WTC11 (cell line): Measurements from ENCODE around the gene ANKRD11. TPM values are rescaled to one million over a fixed set of nuclear protein-coding genes. Genes with fewer than 3 reads are reported as not detected.

Source experiments
- ATAC-seq: fragments of 200-7000 bp; cut with Tn5 transposase; 2 replicates; pipeline ENCODE4 v1.10.0; 2021; ENCODE audit warnings: mild to moderate bottlenecking, moderate library complexity
- CTCF ChIA-PET: fragments of 300-600 bp; sonication (Branson Sonifier 250); formaldehyde crosslinking; loops from one replicate; lab custom pipeline; 2021; ENCODE audit warnings: antibody characterized with exemption; lab: Charles Lee
- POLR2A ChIA-PET: fragments of 350-600 bp; sonication (Branson Sonifier 250); formaldehyde crosslinking; loops from one replicate; lab custom pipeline; 2021; ENCODE audit warnings: antibody characterized with exemption; lab: Charles Lee
- DNase-seq: peaks from one replicate; pipeline ENCODE4 v3.0.0; 2021; ENCODE audit warnings: low spot score
- H3K27ac Mint-ChIP-seq: 2 replicates; pipeline ENCODE4 v1.8.0; 2021; ENCODE audit warnings: mixed read lengths
- H3K27me3 Mint-ChIP-seq: 2 replicates; pipeline ENCODE4 v1.8.0; 2021; ENCODE audit warnings: low read depth, mild to moderate bottlenecking, moderate library complexity, mixed read lengths
- H3K36me3 Mint-ChIP-seq: 2 replicates; pipeline ENCODE4 v1.8.0; 2021; ENCODE audit warnings: mixed read lengths
- H3K4me1 Mint-ChIP-seq: 2 replicates; pipeline ENCODE4 v1.8.0; 2022; ENCODE audit warnings: mixed read lengths
- H3K4me3 Mint-ChIP-seq: 2 replicates; pipeline ENCODE4 v1.8.0; 2021; ENCODE audit warnings: mild to moderate bottlenecking, moderate library complexity, mixed read lengths
- H3K9me3 Mint-ChIP-seq: 2 replicates; pipeline ENCODE4 v1.8.0; 2021; ENCODE audit warnings: mixed read lengths
- ERG ChIP-seq: fragments of 250-450 bp; sonication (Bioruptor Pico); IDR thresholded peaks from 2 replicates; pipeline ENCODE4 v1.8.0; 2021; ENCODE audit warnings: mild to moderate bottlenecking
- ETV6 ChIP-seq: sonication (generic); formaldehyde crosslinking; IDR thresholded peaks from 2 replicates; pipeline ENCODE4 v1.8.1; 2022; ENCODE audit warnings: mild to moderate bottlenecking, missing genetic modification reagents
- GABPB1 ChIP-seq: sonication (generic); formaldehyde crosslinking; IDR thresholded peaks from 2 replicates; pipeline ENCODE4 v1.8.1; 2023; ENCODE audit warnings: mild to moderate bottlenecking, missing genetic modification reagents
- JUN ChIP-seq: sonication (generic); formaldehyde crosslinking; IDR thresholded peaks from 2 replicates; pipeline ENCODE4 v1.8.0; 2023; ENCODE audit warnings: mild to moderate bottlenecking, missing genetic modification reagents
- MLX ChIP-seq: sonication (generic); formaldehyde crosslinking; IDR thresholded peaks from 2 replicates; pipeline ENCODE4 v1.8.1; 2023; ENCODE audit warnings: mild to moderate bottlenecking, missing genetic modification reagents, moderate library complexity
- ZNF121 ChIP-seq: sonication (generic); formaldehyde crosslinking; IDR thresholded peaks from 2 replicates; pipeline ENCODE4 v1.8.0; 2023; ENCODE audit warnings: missing genetic modification reagents
- ZNF232 ChIP-seq: sonication (generic); formaldehyde crosslinking; IDR thresholded peaks from 2 replicates; pipeline ENCODE4 v1.8.0; 2022; ENCODE audit warnings: mild to moderate bottlenecking, missing genetic modification reagents
- ZNF423 ChIP-seq: fragments of 250-450 bp; sonication (Bioruptor Pico); IDR thresholded peaks from 2 replicates; pipeline ENCODE4 v2.1.2; 2022; ENCODE audit warnings: mild to moderate bottlenecking, moderate library complexity
- ZNF671 ChIP-seq: fragments of 250-450 bp; sonication (Bioruptor Pico); IDR thresholded peaks from 2 replicates; pipeline ENCODE4 v1.8.0; 2021; ENCODE audit warnings: mild to moderate bottlenecking
- total RNA-seq: library from RNA; stranded (reverse); gene quantifications from 3 replicates; pipeline ENCODE4 v1.2.3, GENCODE V29; 2021
- TF ChIP-seq, protein P1 (sequence below): fragments of 250-450 bp; sonication (Bioruptor Pico); IDR thresholded peaks from 2 replicates; pipeline ENCODE4 v1.9.0; 2021; ENCODE audit warnings: mild to moderate bottlenecking, borderline replicate concordance
- TF ChIP-seq, protein P2 (sequence below): sonication (generic); formaldehyde crosslinking; IDR thresholded peaks from 2 replicates; pipeline ENCODE4 v1.8.0; 2022; ENCODE audit warnings: missing genetic modification reagents
- TF ChIP-seq, protein P3 (sequence below): fragments of 200-600 bp; IDR thresholded peaks from 2 replicates; pipeline ENCODE4 v1.8.0; 2022; ENCODE audit warnings: antibody characterized with exemption
- TF ChIP-seq, protein P4 (sequence below): sonication (generic); formaldehyde crosslinking; IDR thresholded peaks from 2 replicates; pipeline ENCODE4 v1.8.0; 2023; ENCODE audit warnings: mild to moderate bottlenecking, missing genetic modification reagents

ANKRD11 gene
- total RNA-seq, 1 experiment from 2014 or later = 184 TPM

- TF ChIP-seq ERG (no peak), GABPB1 (CRISPR knock-in tag) (no peak), ZNF121 (CRISPR knock-in tag) (no peak), ZNF232 (CRISPR knock-in tag) (no peak)
- TF ChIP-seq, all 79 proteins: peak for 0
Observed at GRCh38 chr16:89290472-89290871, 199.9 kb downstream of the ANKRD11 start (continued).

GRCh38 chr16:89289428-89290395 is 200.6 kb downstream of the ANKRD11 start:
- TF ChIP-seq, protein P1, sequence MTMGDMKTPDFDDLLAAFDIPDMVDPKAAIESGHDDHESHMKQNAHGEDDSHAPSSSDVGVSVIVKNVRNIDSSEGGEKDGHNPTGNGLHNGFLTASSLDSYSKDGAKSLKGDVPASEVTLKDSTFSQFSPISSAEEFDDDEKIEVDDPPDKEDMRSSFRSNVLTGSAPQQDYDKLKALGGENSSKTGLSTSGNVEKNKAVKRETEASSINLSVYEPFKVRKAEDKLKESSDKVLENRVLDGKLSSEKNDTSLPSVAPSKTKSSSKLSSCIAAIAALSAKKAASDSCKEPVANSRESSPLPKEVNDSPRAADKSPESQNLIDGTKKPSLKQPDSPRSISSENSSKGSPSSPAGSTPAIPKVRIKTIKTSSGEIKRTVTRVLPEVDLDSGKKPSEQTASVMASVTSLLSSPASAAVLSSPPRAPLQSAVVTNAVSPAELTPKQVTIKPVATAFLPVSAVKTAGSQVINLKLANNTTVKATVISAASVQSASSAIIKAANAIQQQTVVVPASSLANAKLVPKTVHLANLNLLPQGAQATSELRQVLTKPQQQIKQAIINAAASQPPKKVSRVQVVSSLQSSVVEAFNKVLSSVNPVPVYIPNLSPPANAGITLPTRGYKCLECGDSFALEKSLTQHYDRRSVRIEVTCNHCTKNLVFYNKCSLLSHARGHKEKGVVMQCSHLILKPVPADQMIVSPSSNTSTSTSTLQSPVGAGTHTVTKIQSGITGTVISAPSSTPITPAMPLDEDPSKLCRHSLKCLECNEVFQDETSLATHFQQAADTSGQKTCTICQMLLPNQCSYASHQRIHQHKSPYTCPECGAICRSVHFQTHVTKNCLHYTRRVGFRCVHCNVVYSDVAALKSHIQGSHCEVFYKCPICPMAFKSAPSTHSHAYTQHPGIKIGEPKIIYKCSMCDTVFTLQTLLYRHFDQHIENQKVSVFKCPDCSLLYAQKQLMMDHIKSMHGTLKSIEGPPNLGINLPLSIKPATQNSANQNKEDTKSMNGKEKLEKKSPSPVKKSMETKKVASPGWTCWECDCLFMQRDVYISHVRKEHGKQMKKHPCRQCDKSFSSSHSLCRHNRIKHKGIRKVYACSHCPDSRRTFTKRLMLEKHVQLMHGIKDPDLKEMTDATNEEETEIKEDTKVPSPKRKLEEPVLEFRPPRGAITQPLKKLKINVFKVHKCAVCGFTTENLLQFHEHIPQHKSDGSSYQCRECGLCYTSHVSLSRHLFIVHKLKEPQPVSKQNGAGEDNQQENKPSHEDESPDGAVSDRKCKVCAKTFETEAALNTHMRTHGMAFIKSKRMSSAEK (CRISPR knock-in tag) = no peak
- TF ChIP-seq MLX (CRISPR knock-in tag) (no peak), ZNF671 (no peak), ZNF121 (CRISPR knock-in tag) (peak; percentile 94), ETV6 (CRISPR knock-in tag) (0 out of 2 replicates have a peak, but pooled peaks have one; percentile 34), ZNF423 (CRISPR knock-in tag) (peak; percentile 36; the same call in 1 of the 2 replicates), JUN (no peak)
- TF ChIP-seq, protein P2, sequence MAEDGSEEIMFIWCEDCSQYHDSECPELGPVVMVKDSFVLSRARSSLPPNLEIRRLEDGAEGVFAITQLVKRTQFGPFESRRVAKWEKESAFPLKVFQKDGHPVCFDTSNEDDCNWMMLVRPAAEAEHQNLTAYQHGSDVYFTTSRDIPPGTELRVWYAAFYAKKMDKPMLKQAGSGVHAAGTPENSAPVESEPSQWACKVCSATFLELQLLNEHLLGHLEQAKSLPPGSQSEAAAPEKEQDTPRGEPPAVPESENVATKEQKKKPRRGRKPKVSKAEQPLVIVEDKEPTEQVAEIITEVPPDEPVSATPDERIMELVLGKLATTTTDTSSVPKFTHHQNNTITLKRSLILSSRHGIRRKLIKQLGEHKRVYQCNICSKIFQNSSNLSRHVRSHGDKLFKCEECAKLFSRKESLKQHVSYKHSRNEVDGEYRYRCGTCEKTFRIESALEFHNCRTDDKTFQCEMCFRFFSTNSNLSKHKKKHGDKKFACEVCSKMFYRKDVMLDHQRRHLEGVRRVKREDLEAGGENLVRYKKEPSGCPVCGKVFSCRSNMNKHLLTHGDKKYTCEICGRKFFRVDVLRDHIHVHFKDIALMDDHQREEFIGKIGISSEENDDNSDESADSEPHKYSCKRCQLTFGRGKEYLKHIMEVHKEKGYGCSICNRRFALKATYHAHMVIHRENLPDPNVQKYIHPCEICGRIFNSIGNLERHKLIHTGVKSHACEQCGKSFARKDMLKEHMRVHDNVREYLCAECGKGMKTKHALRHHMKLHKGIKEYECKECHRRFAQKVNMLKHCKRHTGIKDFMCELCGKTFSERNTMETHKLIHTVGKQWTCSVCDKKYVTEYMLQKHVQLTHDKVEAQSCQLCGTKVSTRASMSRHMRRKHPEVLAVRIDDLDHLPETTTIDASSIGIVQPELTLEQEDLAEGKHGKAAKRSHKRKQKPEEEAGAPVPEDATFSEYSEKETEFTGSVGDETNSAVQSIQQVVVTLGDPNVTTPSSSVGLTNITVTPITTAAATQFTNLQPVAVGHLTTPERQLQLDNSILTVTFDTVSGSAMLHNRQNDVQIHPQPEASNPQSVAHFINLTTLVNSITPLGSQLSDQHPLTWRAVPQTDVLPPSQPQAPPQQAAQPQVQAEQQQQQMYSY (CRISPR knock-in tag) = peak; percentile 99
- TF ChIP-seq, protein P3, sequence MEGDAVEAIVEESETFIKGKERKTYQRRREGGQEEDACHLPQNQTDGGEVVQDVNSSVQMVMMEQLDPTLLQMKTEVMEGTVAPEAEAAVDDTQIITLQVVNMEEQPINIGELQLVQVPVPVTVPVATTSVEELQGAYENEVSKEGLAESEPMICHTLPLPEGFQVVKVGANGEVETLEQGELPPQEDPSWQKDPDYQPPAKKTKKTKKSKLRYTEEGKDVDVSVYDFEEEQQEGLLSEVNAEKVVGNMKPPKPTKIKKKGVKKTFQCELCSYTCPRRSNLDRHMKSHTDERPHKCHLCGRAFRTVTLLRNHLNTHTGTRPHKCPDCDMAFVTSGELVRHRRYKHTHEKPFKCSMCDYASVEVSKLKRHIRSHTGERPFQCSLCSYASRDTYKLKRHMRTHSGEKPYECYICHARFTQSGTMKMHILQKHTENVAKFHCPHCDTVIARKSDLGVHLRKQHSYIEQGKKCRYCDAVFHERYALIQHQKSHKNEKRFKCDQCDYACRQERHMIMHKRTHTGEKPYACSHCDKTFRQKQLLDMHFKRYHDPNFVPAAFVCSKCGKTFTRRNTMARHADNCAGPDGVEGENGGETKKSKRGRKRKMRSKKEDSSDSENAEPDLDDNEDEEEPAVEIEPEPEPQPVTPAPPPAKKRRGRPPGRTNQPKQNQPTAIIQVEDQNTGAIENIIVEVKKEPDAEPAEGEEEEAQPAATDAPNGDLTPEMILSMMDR = peak; percentile 71
- TF ChIP-seq, protein P4, sequence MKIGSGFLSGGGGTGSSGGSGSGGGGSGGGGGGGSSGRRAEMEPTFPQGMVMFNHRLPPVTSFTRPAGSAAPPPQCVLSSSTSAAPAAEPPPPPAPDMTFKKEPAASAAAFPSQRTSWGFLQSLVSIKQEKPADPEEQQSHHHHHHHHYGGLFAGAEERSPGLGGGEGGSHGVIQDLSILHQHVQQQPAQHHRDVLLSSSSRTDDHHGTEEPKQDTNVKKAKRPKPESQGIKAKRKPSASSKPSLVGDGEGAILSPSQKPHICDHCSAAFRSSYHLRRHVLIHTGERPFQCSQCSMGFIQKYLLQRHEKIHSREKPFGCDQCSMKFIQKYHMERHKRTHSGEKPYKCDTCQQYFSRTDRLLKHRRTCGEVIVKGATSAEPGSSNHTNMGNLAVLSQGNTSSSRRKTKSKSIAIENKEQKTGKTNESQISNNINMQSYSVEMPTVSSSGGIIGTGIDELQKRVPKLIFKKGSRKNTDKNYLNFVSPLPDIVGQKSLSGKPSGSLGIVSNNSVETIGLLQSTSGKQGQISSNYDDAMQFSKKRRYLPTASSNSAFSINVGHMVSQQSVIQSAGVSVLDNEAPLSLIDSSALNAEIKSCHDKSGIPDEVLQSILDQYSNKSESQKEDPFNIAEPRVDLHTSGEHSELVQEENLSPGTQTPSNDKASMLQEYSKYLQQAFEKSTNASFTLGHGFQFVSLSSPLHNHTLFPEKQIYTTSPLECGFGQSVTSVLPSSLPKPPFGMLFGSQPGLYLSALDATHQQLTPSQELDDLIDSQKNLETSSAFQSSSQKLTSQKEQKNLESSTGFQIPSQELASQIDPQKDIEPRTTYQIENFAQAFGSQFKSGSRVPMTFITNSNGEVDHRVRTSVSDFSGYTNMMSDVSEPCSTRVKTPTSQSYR (CRISPR knock-in tag) = no peak
- Mint-ChIP-seq H3K9me3 (no peaks in the 10 kb centered on the region), H3K27me3 (no peaks in the 10 kb centered on the region), H3K4me3 (no peak overlapping the region; the same call in 1 of the 2 replicates), H3K36me3 (peaks cover 19% of the 10 kb centered on the region), H3K4me1 (peaks cover 46% of the 10 kb centered on the region), H3K27ac (peak overlapping the region; percentile 97)
- DNase-seq (peak; percentile 91), ATAC-seq (peak; percentile 50)
- POLR2A ChIA-PET = no interaction called here
- CTCF ChIA-PET = interaction anchor here (0.8 to 2.1 kb wide), 9 partner anchors 9 to 131 kb away, joined by 3 to 9 read pairs (median 3); no protein-coding TSS in a partner anchor
